HG03135 (cell line): ENCODE data around the gene TLE7.
A peak's percentile ranks its signal among the peaks of the same experiment; 100 is the strongest.

Experiments
- ATAC-seq: cut with Tn5 transposase; IDR thresholded peaks from one replicate; pipeline ENCODE4 v1.9.1; 2021; ENCODE audit warnings: mild to moderate bottlenecking, moderate library complexity; ENCODE audit not compliant: unreplicated experiment

TLE7 gene

DNA sequence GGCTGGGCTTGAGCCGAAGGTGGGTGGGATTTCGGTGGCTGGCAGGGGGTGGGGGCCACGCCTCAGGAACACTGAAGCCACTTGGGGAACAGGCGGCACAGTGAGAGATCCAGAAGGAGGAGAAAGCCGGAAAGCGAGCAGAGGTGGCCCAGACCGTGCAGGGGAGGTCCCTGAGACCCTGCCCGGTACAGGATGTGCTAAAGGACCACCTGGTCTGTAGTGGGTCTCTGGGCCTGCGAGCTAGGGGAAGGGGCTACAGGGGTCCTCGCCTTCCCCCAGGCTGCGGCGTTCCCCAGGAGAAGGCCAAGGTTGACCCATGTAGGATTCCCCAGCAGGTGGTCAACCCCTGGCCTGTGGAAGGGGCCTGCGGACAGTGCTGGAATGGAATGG lies at the start of gene TLE7:
Gene TLE7 (minus strand): TSS at position 4 of the 390 bp plus-strand sequence. CDS start 8,730 bp downstream, outside the sequence.
- ATAC-seq: no peak

DNA sequence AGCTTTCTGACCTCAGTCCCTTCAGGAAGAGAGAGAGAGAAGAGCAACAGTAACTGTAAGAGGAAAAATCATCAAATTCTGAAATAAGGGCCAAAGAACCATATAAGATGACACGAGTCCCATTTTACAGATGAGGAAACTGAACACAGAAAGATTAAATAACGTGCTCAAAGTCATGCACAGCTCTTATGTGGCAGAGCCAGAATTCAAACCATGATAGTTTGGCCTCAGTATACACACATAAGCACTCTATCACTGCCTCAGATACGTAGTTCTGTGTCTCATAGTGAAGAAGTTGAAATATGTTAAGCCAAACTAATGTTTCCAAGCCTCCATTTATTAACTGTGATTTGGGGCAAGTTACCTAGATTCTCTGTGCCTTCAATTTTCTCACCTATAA lies 49.2 kb upstream of the TLE7 start:
- no peak for ATAC-seq

DNA sequence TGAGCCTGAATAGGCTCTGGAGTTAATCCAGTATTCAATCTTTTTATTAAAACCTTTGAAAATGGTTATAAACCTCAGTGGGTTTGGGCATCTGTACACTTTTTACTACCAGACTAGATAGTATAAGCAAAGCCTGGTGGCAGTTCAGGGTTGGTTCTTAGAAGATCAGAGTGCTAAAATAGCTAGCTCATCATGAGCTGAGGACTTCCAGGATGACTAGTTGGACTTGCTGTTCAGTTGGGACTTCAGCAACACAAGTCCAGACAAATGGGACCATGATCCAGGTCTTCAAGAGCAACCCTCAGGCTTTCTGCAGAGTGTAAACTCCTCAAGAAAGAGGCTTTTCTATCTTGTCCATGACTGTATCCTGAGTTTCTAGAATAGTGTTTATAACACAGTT lies 48.5 kb upstream of the TLE7 start:
- no peak for ATAC-seq

DNA sequence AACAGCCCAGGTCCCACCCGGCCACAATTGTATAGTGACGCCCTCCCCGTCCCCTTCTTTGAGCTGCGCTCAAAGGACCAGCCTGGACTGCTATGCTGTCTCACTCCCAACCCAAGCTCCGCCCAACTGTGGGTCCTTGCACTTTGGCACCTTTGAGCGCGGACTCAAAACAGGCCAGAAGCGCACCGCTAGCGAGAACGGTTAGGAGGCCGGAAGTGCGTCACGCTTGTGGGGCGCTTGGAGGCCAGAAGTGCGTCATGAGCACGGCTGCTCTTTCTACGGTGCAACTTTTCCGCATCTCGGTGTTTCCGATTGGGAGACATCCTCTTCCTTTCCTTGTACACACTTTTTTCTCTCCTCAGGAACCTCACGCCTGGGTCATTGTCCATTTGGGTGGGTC lies 47.3 kb upstream of the TLE7 start, which contains the start of gene ZNF19:
Gene ZNF19 (minus strand): TSS at position 203 of the 400 bp plus-strand sequence. CDS start 7,210 bp downstream, outside the sequence.
- no peak for ATAC-seq

DNA sequence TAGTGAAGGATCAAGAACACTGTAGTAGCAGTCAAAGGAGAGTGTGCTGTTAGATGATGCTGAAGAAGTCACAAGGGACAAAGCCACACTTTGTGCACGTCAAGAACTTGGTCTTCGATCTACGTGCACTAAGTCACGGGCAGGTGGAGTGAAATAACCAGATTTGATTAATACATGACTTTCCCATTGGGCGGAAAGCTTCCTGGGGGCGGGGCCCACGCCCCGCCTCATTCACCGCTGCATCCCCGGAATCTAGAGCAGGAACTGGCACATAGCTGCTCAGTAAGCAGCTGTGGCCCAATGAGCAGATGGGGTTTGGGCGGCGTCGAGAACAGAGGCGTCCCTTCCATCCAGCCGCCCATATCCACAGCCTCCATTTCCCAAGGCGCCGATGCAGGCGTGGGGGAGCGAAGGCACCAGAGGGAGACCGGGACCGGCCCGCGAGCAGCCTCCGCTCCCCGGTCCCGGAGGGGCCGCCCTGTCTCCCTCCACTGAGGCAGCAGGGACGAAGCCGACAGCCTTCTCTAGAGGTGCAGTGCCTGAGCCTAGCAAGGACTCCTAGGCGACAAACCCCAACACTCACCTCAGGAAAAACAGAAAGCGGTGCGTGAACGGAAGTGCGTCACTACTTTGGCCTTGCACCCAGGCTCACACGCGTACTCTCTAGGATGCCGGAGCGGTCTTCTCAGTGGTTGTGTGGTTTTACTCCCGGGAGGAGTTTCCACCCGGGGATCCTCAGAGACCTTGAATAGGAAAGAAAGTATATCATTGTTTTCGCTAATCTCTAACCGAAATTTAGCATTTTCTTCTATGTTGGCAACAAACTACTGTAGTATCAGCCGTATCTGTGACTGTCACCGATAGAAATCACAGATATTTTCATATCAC lies 42.4 kb upstream of the TLE7 start:
- peak; percentile 92 for ATAC-seq

DNA sequence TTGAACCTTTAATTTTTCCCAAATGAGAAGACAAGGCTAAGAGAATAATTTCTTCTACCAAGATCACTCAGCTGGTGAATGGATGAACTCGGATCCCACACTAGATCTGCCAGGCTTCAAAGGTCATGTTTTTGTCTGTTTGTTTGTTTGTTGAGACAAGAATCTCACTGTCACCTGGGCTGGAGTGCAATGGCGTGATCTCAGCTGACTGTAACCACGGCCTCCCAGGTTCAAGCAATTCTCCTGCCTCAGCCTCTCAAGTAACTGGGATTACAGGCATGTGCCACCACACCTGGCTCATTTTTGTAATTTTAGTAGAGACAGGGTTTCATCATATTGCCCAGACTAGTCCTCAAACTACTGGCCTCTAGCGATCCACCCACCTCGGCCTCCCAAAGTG lies 40.7 kb upstream of the TLE7 start:
- ATAC-seq: no peak

DNA sequence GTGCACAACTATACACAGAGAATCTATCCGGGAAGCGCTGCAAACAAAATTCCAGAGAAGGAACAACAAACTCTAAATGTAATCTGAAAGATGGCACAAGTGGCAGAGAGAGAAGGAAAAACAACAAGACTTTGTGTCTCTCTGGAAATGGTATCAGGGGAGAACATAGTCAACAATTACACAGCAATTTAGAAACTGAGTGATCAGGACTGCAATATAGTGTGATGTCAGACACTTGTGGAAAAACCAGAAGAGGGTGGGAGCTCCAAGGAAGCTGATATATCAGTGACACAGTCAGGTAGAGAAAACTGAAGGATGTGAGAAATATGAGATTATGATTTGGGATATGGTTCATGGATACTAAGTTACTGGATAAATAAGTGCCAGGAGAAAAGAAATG lies 39.1 kb upstream of the TLE7 start:
- ATAC-seq: no peak

DNA sequence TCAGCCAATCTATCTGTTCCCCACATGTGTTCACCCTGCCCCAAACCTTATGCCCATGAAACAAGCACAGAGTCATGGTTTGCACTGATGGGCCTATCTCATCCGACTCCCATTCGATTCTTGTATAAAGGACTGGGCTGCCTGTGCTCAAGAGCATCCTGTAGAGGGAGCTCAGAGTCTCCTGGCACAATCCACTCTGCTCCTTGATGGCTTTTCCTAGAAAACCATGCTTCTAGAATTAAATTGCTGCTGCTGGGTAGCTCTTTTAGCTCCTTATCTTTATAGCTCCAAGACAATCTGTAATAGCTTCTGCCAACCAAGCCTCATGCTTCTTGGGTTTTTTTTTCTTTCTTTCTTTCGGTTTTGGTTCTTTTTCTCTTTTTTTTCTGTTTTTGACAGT lies 37.6 kb upstream of the TLE7 start:
- no peak for ATAC-seq

DNA sequence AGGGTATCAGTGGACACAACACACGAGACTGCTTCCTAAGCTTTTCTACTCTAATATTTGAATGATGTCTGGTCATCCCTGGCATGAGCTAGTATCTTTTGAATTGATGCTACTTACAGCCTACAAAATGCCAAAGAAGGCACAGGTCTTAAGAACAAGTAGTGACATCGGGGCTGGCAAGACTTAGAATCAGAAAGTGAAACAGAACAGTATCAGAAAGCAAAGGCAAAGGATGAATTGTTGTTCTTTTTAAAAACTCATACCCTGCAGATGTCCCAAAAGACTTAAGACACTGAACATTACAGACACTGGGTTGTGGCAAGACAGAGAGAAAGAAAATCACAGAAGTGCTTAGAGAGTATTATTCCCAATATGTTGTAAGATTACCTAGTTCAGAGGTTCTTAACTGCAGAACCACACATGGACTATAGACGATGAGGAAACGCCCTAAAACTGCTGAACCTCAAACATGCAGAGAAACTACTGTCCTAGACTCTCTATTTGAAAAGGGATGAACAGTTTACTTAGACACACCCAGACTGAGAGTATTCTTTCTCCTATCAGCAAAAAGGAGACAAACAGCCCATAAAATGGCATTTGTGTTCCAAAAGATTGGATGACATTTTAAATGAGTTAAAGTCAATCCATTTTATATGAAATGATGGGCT lies 34.7 kb upstream of the TLE7 start:
- no peak for ATAC-seq

DNA sequence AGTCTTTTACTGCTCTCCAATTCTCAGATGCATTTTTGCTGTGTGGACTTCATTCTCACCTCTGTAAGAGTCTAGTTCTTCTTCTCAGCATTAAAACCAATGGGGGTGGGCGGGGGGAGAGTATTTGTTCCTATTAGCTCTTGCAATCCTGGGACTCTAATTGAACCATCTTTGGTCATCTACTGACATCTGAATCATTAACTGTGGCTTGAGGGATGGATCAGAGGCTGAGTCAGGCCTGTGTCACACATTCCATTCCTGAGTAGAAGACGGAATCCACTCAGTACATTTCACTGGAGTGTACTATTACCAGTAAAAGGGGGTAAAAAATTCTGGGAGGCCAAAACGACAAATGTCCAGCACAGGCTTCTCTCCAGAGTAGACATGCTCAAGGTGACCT lies 33.0 kb upstream of the TLE7 start:
- ATAC-seq: no peak

DNA sequence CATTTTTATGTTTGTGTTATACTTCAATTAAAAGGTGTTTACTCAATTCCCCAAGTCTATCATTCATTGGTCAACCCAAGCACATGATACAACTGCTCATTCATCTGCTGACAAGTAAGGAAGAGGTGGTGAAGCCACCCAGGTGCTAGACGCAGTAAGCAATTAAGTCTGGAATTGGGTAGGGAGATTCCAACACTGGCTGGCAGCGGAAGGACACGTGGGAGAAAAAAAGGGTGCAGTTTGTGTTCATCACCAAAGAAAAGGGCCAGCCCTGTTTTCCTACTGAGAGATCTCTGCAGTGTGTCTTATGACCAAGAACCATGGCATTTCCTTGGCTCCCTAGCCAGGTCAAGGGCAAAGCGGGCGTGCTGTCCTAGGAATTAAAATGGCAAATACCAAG lies 32.0 kb upstream of the TLE7 start:
- no peak for ATAC-seq

DNA sequence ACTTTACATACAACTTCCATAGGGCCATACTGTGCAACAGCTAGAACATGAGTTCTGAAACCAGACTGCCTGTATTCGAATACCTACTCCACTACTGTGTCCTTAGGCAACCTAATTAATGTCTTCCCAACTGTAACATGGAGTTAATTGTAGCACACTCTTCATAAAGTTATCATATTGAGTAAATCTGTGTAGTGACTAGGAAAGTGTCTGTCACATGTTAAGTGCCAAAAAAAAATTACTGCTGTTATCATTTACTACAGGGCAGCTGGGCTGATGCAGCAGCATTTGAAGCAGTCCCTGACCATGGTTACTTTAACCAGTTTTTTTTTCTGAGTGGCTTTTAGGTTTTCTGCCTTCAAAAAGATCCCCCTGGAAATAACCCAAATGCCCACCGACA lies 31.1 kb upstream of the TLE7 start:
- no peak for ATAC-seq

DNA sequence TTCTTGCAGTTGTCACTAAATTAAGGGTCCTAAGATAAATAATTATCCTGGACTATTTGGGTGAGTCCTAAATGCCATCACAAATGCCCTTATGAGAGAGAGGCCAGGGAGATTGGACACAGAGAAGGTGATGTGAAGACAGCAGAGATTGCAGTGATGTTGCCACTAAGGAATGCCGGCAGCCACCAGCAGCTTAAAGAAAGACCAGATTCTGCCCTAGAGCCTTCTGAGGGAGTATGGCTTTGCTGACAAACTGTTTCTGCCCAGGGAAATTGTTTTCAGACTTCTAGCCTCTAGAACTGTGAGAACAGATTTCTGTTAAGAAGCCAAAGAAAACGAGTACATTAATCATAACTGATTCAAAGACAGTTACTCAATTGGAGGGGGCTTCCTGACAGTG lies 30.2 kb upstream of the TLE7 start:
- no peak for ATAC-seq

DNA sequence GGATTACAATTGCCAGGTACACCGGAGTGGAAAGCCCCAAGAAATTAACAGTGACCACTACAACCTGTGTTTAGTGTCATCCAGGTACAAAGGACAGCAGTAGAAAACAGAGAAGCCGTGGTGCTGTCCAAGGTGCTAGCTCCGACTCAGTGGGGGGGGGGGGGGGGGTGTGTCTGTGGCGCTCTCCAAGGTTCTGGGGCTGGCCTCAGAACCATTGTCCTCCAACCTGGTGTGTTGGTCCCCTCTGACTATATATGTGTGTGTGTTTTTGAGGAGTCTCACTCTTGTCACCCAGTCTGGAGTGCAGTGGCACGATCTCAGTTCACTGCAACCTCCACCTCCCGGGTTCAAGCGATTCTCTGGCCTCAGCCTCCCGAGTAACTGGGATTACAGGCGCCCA lies 26.0 kb upstream of the TLE7 start:
- ATAC-seq: no peak

DNA sequence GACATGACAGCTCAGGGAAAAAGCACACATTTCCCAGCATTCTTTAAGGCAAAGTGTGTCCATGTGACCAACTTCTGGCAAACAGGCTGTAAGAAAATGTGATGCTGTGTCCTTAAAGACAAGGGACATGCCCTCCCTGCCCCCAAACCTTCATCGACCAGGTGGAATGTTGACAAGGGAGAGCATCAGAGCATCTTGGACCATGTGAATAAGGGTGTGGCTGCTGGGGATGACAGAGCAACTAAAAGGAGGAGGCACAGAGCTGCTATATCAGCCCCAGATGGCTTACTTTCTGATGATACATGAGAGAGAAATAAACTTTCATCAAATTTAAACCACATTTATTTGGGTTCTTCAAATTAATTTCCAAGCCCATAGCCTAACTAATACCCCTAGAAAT lies 22.4 kb upstream of the TLE7 start:
- ATAC-seq: no peak

DNA sequence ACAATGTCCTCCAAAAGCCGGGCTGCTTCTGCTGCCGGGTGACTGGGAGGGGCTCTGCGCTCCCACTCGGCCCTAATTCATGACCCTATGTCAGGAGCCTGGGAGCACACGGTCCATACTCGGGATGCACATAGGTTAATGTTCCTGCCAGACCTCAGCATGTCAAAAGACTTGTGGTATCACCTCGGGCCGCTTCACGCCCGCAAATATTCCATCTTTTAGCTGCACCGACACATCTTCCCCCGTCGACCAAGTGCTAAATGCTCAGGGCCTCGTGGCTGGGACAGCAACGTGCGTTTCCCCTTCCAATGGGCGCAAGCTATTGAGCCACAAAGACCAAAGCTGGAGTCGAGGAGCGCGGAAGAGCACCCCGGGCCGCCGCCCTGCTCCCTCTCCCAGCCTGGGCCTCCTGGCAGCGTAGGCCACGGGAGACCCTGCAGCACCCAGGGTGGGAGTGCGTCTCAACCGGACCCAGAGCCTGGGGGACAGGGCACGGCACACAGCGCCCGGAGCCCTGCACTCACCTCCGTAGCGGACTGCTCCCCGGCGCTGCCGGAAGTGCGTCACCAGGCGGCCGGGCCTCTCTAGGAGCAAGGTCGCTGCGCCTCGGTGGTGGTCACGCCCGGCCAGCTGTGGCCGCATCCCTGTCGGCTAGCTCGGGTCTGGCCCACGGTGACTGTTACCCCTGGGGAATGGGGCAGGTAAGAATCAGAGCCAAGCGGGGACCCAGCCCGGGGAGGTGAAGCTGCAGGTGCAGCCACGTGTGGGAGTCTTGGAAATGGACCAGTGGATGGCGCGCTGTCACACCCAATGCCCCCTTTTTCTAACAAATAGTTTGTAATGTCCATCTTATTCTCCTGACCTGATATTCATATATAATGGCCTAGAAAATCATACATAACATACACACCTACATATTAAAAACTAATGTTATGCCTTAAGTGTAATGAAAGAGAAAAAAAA lies 20.1 kb upstream of the TLE7 start, which contains the start of gene ZNF23:
Gene ZNF23 (minus strand): TSS at position 562 of the 963 bp plus-strand sequence. CDS start 5,451 bp downstream, outside the sequence.
- ATAC-seq: peak; percentile 93

DNA sequence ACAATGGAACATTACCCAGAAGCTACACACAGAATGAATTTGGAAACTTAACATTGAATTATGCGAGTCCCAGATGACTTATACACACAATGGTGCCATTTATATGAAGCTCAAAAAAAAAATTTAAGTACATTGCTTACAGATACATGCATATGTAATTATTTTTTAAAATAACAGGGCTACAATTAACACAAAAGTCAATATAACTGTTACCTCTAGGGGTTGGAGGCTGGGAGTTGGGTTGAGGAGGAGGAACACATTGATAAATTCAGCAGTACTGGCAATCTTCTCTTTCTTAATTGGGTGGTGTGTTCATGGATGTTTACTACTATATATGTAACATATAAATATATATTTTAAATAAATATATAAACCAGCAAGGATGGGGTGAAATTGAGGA lies 19.1 kb upstream of the TLE7 start:
- ATAC-seq: no peak

DNA sequence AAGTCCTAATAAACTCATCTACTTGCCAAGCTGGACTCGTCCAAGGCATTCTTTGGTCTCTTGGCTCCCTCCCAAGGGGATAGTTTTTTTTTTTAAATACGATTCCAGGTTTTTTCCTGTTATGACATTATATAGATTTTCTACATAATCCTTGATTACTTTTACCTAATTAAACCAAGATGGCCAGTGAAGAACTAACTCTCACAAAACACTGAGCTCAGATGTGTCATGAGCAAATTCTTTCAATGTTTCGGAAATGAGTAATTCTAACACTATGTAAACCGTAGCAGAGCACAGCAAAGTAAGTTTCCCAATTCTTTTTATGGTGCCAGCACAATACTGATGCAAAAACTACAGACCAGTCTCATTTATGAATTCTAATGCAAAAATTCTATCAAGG lies 18.4 kb upstream of the TLE7 start:
- ATAC-seq: no peak

DNA sequence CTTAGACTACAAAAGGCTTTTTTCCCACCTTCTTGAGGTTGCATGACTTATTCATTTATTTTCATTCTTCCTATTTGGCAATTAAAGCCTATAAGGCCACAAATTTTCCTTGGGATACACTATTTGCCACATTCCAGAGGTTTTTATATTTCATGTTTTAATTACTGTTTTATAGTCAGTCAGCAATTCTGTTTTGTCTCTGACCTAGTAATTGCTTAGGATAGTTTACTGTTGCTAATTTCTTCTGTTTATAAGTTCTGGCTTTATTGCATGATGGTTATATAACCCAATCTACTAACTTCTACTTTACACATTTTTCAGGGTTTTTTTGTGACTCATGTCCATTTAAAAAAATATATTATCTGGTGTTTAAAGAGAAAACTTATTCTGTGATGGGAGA lies 17.7 kb upstream of the TLE7 start:
- ATAC-seq: no peak

DNA sequence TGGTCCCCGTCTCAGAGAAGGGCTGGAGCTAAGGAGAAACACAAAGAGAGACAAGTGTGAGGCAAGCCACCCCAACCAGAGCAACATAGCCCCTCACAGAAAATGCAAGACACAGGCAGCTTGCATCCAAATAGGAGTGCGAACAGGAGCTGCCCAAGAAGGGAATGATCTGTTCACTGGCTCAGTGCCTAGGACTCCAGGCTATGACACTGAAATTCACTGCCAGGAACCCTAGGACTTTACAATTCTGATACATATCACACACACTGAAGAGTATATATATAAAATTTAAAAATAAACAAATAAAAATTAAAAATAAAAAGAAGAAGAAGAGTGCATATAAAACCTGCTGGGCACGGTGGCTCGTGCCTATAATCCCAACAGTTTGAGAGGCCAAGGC lies 14.9 kb upstream of the TLE7 start:
- ATAC-seq: no peak

DNA sequence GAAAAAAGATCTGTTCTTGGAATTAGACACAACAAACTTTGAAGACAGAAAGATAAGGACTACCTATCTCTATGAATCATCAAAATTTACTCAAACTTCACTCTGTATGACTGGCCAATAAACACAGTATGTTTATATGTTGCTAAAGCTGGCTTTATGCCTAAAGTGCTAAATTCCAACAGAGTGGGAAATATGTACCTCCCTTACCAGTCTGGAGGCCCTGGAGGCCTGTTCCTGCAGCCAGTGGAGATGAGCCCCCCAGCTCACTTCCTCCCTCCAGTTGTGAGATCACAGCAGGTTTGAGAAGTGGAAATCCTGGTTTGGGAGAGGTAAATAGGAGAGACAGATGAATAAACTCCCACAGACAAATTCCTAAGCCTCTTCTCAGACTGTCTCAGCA lies 11.2 kb upstream of the TLE7 start:
- no peak for ATAC-seq
